GM19324 (cell line): ENCODE results near the gene EPHB2.
"Not testable (repeated sequence)": the region's sequence is repeated elsewhere in the genome, so short reads cannot be mapped to it uniquely, and the experiment has no call there.

Source experiments
- ATAC-seq: cut with Tn5 transposase; IDR thresholded peaks from one replicate; pipeline ENCODE4 v1.9.1; 2021; ENCODE audit warnings: mild to moderate bottlenecking, moderate library complexity; ENCODE audit not compliant: unreplicated experiment, low FRiP score

The EPHB2 gene

GRCh38 chr1:22689505-22689904 lies 21.1 kb upstream of the EPHB2 start:
- no peak for ATAC-seq

- ATAC-seq: no peak
These were observed 19.4 kb upstream of the EPHB2 start for GRCh38 chr1:22691031-22691753.

GRCh38 chr1:22694172-22694571 lies 16.5 kb upstream of the EPHB2 start:
- ATAC-seq: no peak

- no peak for ATAC-seq
These were observed 14.0 kb upstream of the EPHB2 start for GRCh38 chr1:22696610-22697009.

- no peak for ATAC-seq
These were observed 12.7 kb upstream of the EPHB2 start for GRCh38 chr1:22697980-22698379.

- no peak for ATAC-seq
These were observed 10.7 kb upstream of the EPHB2 start for GRCh38 chr1:22699681-22700520.

GRCh38 chr1:22702296-22703085 lies 8.1 kb upstream of the EPHB2 start:
- ATAC-seq: no peak

GRCh38 chr1:22704440-22705067 lies 6.1 kb upstream of the EPHB2 start:
- ATAC-seq: no peak

- no peak for ATAC-seq
These were observed 5.1 kb upstream of the EPHB2 start for GRCh38 chr1:22705586-22705985.

GRCh38 chr1:22706100-22706499 lies 4.5 kb upstream of the EPHB2 start:
- ATAC-seq: not testable (repeated sequence)

- ATAC-seq: no peak
These were observed 1.9 kb upstream of the EPHB2 start for GRCh38 chr1:22708777-22709176.

- no peak for ATAC-seq
These were observed 1.4 kb upstream of the EPHB2 start for GRCh38 chr1:22709227-22709626.

GRCh38 chr1:22709891-22710700 lies 543 bp upstream of the EPHB2 start:
- no peak for ATAC-seq

- ATAC-seq: no peak
These were observed 432 bp downstream of the EPHB2 start for GRCh38 chr1:22711071-22711470.

- ATAC-seq: no peak
These were observed 1.2 kb downstream of the EPHB2 start for GRCh38 chr1:22711591-22712501.

GRCh38 chr1:22712502-22713271 lies 2.0 kb downstream of the EPHB2 start:
- ATAC-seq: no peak

GRCh38 chr1:22714455-22714854 lies 3.8 kb downstream of the EPHB2 start:
- ATAC-seq: no peak
